Lower leg skin (tissue), 3 donors: ENCODE measurements around the gene DLG5.

ENCODE experiments used
- CTCF ChIP-seq, 3 donors: fragments of 450-650 bp; IDR thresholded peaks; one replicate each; pipeline ENCODE4 v1.5.1; 2016; ENCODE audit warnings: antibody characterized with exemption in 3 of 3, mild to moderate bottlenecking in 3 of 3, moderate library complexity in 2 of 3
- POLR2A ChIP-seq, 2 donors: fragments of 450-650 bp; IDR thresholded peaks; one replicate each; pipeline ENCODE4 v1.6.1; 2016 to 2017; ENCODE audit warnings: antibody characterized with exemption in 2 of 2, mild to moderate bottlenecking in 1 of 2, moderate library complexity in 1 of 2

DNA sequence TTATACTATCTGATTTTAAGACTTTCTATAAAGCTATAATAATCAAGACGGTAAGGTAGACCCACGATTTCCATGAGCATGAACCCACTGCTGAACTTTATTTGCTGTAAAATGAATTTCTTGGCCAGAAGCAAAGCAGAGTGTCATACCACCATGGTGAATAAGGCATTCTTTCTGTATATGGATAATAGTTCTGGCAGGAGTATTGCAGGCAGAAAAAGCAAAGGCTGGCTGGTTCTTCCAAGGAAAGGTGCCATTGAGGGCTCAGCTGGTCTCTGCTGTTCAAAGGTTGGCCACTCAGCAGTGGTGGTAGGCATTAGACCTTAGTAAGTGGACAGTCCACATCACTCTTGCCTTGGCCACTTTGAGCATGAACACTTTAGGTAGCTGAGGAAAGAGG is 184.8 kb downstream of the DLG5 start:
- TF ChIP-seq POLR2A (IDR thresholded peaks at IDR 0.05) (no peak), CTCF (IDR thresholded peaks at IDR 0.05) (no peak)
